MG63 (cell line): ENCODE measurements around the gene SNX30. TPM values are rescaled to one million over a fixed set of nuclear protein-coding genes. Genes with fewer than 3 reads are reported as not detected.

Experiments
- DNase-seq: peaks from one replicate; pipeline ENCODE4 v3.0.0-alpha.2; 2020
- H3K27me3 ChIP-seq: fragments of 250-450 bp; sonication (Bioruptor Pico); 2 replicates; pipeline ENCODE4 v1.5.1; 2020; ENCODE audit warnings: mild to moderate bottlenecking, moderate library complexity
- H3K36me3 ChIP-seq: fragments of 250-450 bp; sonication (Bioruptor Pico); 2 replicates; pipeline ENCODE4 v1.5.1; 2020; ENCODE audit warnings: mild to moderate bottlenecking, moderate library complexity
- H3K4me3 ChIP-seq: fragments of 250-450 bp; sonication (Bioruptor Pico); 2 replicates; pipeline ENCODE4 v1.5.1; 2020; ENCODE audit warnings: mild to moderate bottlenecking, moderate library complexity
- H3K9me3 ChIP-seq: fragments of 250-450 bp; sonication (Bioruptor Pico); 2 replicates; pipeline ENCODE4 v1.5.1; 2020; ENCODE audit warnings: mild to moderate bottlenecking, moderate library complexity
- total RNA-seq: library from RNA; depleted of rRNA; stranded (reverse); fragments of >200 nt; shearing (Covaris generic); gene quantifications from 2 replicates; pipeline ENCODE4 v1.2.3, GENCODE V29; 2014; ENCODE audit warnings: low replicate concordance

The SNX30 gene
- total RNA-seq, 1 experiment from 2014 or later = 31.5 TPM

DNA sequence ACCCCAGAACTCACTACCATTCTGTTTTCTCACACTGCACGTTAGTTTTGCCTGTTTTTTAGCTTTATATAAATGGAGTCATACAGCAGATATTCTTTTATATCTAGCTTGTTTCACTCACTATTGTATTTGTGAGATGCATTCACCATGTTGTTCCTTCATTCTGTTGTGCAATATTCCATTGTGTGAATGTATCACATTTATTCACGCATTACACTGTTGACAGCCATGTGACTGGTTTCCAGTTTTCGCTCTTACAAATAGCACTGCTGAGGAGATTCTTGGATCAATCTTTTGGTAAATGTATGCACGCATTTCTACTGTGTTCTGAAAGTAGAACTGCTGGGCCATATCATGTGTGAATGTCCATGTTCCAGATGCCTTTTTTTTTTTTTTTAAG lies 6.4 kb upstream of the SNX30 start:
- no peaks in the 10 kb centered on the region for H3K36me3 ChIP-seq
- DNase-seq = no peak
- H3K9me3 ChIP-seq = no peaks in the 10 kb centered on the region
- no peaks in the 10 kb centered on the region for H3K27me3 ChIP-seq
- H3K4me3 ChIP-seq = no peak overlapping the region

DNA sequence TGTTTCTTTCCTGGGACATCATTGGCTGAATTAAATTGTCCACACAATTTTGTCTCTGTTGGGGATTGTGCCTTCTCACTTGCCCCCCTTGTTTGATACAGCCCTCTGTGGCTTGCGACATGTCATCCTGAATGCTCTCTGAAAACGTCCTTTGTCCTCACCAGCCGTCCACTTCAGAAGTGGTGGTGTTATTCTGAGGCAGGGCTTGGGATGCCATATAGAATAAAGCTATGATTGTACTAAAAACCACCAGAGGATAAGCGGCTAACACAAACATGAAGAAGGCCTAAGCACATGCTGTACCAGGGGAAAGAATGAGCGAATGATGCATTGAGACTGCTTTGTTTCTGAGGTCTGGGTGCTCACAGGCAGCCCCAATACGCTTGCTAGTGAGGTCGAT lies 3.5 kb upstream of the SNX30 start:
- no peaks in the 10 kb centered on the region for H3K27me3 ChIP-seq
- H3K4me3 ChIP-seq = no peak overlapping the region
- no peak for DNase-seq
- H3K36me3 ChIP-seq = no peaks in the 10 kb centered on the region
- H3K9me3 ChIP-seq = no peaks in the 10 kb centered on the region

DNA sequence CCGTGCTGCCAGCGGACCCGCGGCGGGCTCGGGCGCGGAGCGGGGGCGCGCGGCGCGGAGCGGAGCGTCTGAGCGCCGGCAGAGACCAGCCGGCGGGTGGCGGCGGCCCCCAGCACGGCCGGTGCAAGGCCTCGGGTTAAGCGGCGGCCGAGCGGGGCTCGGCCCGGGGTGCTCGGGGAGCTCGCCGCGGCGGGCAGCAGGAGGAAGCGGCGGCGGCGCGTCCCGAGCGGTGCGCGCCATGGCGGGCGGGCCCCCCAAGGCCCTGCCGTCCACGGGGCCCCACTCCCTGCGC lies 150 bp downstream of the SNX30 start:
- H3K9me3 ChIP-seq = no peaks in the 10 kb centered on the region
- H3K36me3 ChIP-seq = no peaks in the 10 kb centered on the region
- no peak for DNase-seq
- H3K4me3 ChIP-seq = peak overlapping the region; percentile 77
- H3K27me3 ChIP-seq = no peaks in the 10 kb centered on the region

DNA sequence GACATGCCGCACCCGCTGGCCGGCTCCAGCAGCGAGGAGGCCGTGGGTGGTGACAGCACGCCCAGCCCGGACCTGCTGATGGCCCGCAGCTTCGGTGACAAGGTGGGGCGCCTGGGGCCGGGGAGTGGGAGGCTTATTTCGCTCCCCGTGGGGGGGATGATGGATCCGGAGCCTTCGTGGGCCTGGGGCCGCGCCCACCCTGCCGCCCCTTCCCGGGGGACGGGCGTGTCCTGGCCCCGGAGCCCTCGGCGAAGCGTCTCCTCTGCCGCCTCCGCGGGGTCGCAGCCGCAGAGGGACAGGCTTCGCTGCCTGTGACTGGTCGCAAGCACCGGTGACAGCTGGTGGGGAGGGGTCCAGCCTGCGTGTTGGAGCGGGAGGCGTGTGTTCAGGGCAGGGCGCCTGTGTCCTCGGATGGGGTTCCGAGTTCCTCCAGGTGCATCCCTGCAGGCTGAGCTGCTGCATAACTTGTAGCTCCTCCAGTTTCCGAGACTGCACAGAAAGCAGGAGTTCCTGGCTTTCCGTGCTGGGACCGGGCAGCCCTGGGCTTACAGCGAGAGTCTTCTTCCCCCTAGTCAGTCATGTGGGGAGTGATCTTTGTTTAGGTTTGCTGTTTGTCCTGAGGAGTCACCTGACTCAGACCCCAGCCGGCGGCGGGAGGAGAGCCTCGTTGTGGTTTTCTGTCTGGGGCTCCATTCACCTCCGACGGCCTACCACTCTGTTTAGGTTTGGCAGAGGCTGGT lies 666 bp downstream of the SNX30 start:
- DNase-seq = peak; percentile 70
- peak overlapping the region; percentile 77 for H3K4me3 ChIP-seq

DNA sequence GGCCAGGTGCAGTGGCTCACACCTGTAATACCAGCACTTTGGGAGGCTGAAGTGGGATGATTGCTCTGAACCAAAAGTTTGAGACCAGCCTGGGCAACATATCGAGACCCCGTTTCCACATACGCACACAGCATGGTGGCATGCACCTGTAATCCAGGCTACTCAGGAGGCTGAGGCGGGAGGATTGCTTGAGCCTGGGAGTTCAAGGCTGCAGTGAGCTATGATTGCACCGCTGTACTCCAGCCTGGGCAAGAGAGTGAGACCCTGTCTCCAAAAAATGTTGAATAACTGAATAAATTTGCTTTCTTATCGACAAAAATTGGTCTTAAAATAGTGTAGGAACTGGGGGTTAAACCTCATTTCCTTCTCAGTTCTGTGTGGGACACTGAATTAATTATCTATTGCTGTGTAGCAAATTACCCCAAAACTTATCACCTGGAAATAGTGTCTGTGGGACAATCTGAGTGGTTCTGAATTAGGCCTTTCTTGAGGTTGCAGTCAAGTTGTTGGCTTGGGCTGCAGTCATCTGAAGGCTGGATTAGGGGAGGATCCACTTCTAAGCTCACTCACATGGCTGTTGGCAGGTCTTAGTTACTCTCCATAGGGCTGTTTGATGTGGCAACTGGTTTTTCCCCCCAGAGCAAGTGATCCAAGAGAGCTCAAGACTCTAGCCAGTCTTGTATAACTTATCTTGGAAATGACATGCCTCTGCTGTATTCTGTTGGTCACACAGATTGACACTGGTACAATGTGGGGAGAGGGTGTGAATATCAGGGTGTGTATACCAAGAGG lies 2.0 kb downstream of the SNX30 start:
- H3K36me3 ChIP-seq = no peaks in the 10 kb centered on the region
- H3K4me3 ChIP-seq = peak overlapping the region; percentile 77; the same call in 1 of the 2 replicates
- peak; percentile 28 for DNase-seq
- H3K27me3 ChIP-seq = no peaks in the 10 kb centered on the region
- no peaks in the 10 kb centered on the region for H3K9me3 ChIP-seq

More for the DNA sequence above, 666 bp downstream of the SNX30 start:
- Histone ChIP-seq H3K27me3 (no peaks in the 10 kb centered on the region), H3K36me3 (no peaks in the 10 kb centered on the region), H3K9me3 (no peaks in the 10 kb centered on the region)

DNA sequence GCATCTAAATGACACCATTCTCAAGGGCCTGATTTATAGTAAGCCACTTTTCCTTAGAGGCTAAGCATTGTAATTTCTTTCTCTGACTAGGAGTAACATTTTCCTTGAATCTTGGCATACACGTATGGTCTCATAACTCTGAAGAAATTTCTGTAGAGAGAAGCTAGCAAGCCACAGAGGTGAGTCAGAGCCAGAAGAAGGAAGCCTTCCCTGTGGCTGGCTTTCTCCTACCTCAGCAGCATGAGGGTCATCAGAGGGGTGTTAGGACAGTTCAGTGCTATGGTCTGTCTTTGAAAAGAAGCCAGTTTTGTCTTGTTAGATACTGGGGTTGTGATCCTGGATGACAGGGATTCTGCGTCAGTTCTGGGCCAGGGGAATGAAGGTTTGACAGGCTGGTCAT lies 3.2 kb downstream of the SNX30 start:
- H3K36me3 ChIP-seq = no peaks in the 10 kb centered on the region
- peak; percentile 78 for DNase-seq
- H3K4me3 ChIP-seq = no peak overlapping the region
- H3K27me3 ChIP-seq = no peaks in the 10 kb centered on the region
- no peaks in the 10 kb centered on the region for H3K9me3 ChIP-seq

DNA sequence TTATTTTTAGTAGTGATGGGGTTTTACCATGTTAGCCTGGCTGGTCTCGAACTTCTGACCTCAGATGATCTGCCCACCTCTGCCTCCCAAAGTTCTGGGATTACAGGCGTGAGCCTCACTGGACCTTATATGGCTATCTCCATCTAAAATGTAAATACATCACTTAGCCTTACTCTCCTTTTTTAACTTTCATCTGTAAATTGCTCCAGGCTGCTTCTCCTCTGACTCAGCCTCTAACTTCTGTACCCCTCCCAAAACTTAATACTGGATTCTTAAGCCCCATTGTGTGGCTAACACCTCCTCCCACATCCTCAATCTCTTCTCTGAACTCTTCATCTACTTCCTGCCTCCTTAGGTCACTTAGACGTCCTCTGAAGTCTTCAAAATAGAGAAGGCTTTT lies 4.0 kb downstream of the SNX30 start:
- no peaks in the 10 kb centered on the region for H3K9me3 ChIP-seq
- no peaks in the 10 kb centered on the region for H3K27me3 ChIP-seq
- peak; percentile 43 for DNase-seq
- H3K36me3 ChIP-seq = no peaks in the 10 kb centered on the region
- no peak overlapping the region for H3K4me3 ChIP-seq

DNA sequence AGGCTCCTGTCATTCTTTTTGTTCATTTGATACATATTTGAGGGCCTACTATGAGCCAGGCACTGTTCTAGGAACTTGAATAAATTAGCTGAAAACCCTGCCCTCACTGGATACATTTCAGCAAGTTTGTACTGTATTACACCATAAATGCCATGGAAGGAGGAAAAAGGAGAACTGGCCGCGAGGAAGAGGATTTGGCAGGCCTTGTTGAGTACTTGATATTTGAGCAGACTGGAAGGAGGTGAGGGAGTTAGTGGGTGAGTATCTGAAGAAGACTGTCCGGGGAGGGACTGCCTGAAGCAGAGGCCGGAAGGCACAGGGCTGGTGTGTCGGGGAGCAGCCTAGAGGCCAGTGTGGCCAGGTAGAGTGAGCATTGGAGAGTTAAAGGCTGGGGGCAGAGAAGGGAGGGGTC lies 4.5 kb downstream of the SNX30 start:
- no peak for DNase-seq
- no peaks in the 10 kb centered on the region for H3K27me3 ChIP-seq
- no peaks in the 10 kb centered on the region for H3K36me3 ChIP-seq
- H3K9me3 ChIP-seq = no peaks in the 10 kb centered on the region
- no peak overlapping the region for H3K4me3 ChIP-seq

DNA sequence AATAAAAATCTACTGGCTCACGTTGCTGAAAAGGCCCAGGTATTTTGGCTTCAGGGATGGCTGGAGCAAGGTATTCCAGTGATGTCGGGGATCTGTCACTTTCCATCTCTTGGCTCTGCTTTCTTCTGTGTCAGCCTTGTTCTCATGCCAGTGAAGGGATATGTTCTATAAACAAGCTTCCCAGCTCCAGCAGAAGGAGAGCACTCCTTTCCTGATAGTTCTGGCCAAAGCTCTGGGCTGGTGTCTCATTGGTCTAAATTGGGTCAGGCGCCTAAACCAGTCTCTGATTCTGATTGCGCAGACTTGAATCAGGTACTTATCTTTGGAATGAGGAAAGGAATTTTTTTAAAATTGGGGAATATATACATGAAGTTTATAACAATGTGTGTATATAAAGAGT lies 5.1 kb downstream of the SNX30 start:
- Histone ChIP-seq H3K36me3 (no peaks in the 10 kb centered on the region), H3K27me3 (no peaks in the 10 kb centered on the region), H3K4me3 (no peak overlapping the region), H3K9me3 (no peaks in the 10 kb centered on the region)
- DNase-seq = peak; percentile 56

DNA sequence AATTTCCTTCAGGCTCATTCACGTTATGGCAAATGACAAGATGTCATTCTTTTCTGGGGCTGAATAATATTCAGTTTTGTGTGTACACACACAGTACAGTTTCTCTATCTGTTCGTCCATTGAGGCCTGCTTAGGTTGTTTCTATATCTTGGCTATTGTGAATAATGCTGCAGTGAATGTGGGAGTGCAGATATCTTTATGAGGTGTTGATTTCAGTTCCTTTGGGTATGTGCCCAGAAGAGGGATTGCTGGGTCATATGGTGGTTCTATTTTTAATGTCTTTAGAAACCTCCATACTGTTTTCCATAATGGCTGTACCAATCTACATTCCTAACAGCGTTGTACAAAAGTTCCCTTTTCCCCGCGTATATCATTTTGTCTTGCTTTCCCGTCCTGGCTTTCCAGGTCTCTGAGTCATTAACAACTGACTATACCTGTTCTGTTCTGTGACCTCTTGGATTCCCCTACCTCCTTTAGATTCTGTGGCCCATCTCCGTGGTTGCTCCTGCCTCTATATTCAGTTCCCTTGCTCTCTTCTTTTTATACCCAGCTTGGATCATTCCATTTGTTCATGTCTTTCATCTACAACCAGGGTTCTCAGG lies 6.8 kb downstream of the SNX30 start:
- Histone ChIP-seq H3K27me3 (no peaks in the 10 kb centered on the region), H3K4me3 (no peak overlapping the region), H3K36me3 (no peaks in the 10 kb centered on the region), H3K9me3 (no peaks in the 10 kb centered on the region)
- no peak for DNase-seq

DNA sequence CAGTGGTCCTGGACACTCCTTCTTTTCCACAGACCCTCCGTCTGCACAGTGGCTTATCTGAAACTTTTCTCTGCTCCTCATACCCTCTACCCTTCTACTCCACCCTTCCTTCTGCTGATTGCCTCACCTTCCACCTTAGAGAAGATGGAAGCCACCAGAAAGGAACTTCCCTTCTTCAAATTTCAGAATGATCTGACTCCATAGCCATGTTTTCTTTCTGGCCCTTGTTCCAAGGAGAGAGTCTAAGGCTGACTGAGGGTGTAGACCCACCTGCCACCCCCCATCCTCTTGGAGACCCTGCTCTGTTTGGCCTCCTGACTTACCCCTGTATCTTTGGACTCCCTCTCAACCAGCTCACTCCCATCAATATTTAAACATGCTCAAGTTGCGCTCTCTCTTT lies 7.4 kb downstream of the SNX30 start:
- no peaks in the 10 kb centered on the region for H3K27me3 ChIP-seq
- DNase-seq = no peak
- H3K9me3 ChIP-seq = no peaks in the 10 kb centered on the region
- H3K36me3 ChIP-seq = no peaks in the 10 kb centered on the region
- no peak overlapping the region for H3K4me3 ChIP-seq

DNA sequence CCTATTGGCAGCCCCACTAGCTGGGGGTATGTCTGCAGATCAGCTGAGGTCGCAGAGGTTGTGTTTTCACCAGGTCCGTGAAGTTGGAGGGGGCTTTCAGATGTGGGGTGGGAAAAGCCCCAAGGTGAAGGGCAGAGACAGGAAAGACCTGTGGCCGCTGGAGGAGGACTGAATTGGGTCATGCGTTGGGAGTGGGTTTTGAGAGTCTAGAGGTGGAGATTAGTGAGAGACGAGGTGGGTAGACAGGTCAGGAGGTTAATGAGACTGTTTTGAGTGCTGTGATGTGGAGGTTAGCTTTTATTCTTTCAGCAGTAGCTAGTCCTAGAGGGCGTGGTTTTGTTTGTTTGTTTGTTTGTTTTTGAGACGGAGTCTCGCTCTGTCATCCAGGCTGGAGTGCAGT lies 10.3 kb downstream of the SNX30 start:
- H3K27me3 ChIP-seq = no peaks in the 10 kb centered on the region
- H3K36me3 ChIP-seq = no peaks in the 10 kb centered on the region
- no peak for DNase-seq
- H3K4me3 ChIP-seq = no peak overlapping the region
- no peaks in the 10 kb centered on the region for H3K9me3 ChIP-seq

DNA sequence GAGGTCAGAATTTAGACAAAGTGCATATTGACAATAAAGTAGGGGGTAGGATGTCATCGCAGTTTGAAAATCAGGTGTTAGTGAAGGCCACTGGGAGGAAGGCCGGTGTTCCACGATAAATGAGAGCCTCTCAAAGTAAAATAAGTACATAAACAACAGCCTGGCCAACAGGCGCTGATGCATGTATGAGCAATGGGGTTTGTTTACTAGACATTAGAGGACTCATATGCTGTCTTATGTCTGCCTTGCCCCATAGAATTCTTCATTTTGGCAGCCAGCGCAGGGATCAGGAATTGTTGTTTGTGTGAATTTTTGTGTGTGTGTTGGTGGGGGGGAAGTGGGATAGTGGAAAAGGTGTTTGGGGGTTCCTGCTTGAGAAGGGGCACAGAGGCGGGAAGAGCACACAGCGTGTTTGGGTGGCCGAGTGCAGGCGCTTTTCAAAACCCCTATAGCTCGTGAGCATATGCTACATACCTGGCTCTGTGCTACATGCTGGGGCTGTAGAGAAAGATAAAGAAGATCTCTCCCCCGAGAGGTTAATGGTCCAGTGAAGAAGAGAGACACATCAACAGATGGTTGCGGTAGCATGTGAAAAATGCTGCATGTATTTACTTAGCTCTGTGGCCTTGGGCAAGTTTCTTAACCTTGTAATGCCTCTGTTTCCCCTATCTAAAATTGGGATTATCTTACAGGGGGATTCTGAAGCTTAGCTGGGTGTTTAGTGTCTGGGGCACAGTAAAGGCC lies 11.5 kb downstream of the SNX30 start:
- DNase-seq = peak; percentile 78
- H3K27me3 ChIP-seq = no peaks in the 10 kb centered on the region
- H3K4me3 ChIP-seq = no peak overlapping the region
- H3K9me3 ChIP-seq = no peaks in the 10 kb centered on the region
- H3K36me3 ChIP-seq = peaks cover 5% of the 10 kb centered on the region; the same call in 1 of the 2 replicates

DNA sequence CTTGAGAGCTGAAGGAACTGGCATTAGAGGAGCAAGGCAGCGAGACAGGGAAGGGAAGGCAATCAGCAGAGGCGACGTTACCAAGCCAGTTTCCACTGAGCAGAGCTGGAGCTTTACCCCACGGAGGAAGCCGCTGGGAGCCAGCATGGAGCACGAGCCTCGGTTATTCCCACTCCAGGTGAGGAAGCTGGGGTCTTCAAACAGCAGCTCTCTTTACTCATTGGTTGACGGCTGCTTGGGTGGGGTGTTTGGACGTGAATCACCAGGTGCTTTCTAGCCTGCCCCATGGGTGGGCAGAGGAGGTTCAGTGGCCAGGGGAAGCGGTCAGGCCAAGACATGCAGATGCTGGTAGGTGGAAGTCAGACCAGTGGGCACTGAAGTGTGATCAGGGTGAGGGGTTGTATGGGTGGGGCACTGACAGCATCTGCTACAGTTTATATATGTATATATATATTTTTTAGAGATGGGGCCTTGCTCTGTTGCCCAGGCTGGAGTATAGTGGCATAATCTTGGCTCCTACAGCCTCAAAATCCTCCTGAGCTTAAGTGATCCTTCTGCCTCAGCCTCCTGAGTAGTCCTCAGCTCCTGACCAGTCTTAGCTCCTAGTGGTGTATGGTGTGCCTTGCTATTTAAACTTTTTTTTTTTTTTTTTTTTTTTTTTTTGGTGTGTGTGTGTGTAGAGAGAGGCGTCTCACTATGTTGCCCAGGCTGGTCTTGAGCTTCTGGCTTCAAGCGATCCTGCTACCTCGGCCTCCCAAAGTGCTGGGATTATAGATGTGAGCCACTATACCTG lies 12.4 kb downstream of the SNX30 start:
- no peak for DNase-seq

DNA sequence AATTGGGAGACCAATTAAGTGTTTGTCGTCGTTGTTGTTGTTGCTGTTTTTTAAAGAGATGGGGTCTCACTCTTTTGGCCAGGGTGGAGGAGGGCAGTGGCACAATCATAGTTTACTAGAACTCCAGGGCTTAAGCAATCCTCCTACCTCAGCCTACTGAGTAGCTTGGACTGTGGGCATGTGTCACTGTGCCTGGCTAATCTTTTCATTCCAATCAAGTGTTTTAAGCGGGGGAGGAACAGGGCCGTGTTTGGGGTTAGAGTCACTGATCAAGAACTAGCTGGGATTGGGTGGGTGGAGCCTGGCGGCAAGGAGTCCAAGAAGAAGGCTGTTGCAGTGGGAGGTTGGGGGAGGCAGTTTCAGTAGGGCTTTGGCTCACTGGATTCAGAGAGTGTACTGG lies 13.8 kb downstream of the SNX30 start:
- H3K27me3 ChIP-seq = no peaks in the 10 kb centered on the region
- H3K9me3 ChIP-seq = no peaks in the 10 kb centered on the region
- peaks cover 5% of the 10 kb centered on the region; the same call in 1 of the 2 replicates for H3K36me3 ChIP-seq
- H3K4me3 ChIP-seq = no peak overlapping the region
- peak; percentile 87 for DNase-seq

More for the DNA sequence above, 12.4 kb downstream of the SNX30 start:
- H3K4me3 ChIP-seq = no peak overlapping the region
- H3K9me3 ChIP-seq = no peaks in the 10 kb centered on the region
- peaks cover 5% of the 10 kb centered on the region; the same call in 1 of the 2 replicates for H3K36me3 ChIP-seq
- H3K27me3 ChIP-seq = no peaks in the 10 kb centered on the region

DNA sequence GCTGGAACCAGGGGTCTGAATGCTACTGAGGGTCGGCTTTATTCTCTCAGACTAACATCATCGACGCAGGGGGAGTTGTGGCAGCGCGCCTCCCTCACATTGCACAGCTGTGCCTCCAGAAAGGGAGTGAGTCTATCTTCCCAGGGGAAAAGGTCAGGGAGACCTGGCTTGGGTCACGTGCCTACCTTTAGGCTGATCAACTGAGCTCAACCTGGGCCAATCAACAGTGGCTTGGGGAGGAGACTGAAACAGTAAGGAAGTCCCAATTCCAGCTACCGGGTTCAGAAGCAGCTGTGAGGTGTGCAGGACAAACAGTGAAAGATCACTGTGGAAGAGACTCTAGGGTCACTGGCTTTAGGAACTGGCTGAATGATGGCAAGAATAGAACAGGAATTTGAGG lies 14.3 kb downstream of the SNX30 start:
- no peak for DNase-seq
- Histone ChIP-seq H3K27me3 (no peaks in the 10 kb centered on the region), H3K36me3 (peaks cover 5% of the 10 kb centered on the region; the same call in 1 of the 2 replicates), H3K4me3 (no peak overlapping the region), H3K9me3 (no peaks in the 10 kb centered on the region)
